IMR-90 (cell line): ENCODE data around the gene SYT11. TPM values are rescaled to one million over a fixed set of nuclear protein-coding genes. Genes with fewer than 3 reads are reported as not detected.

Experiments
- ATAC-seq: fragments of 200-7000 bp; cut with Tn5 transposase; 2 replicates; pipeline ENCODE4 v1.9.1; 2020; ENCODE audit warnings: low read depth, mild to moderate bottlenecking, moderate library complexity
- BruUV-seq: library from RNA; stranded (reverse); fragments of 400-500 nt; replicated peaks from 2 replicates; lab custom pipeline; 2021; lab: Mats Ljungman, UMichigan
- CTCF ChIA-PET: fragments of 300-600 bp; formaldehyde crosslinking; extraction: SDS; loops from one replicate; lab custom pipeline; 2021; ENCODE audit warnings: antibody characterized with exemption; lab: Yijun Ruan, JAX
- POLR2A ChIA-PET: fragments of 300-600 bp; sonication (Branson Sonifier 250); formaldehyde crosslinking; loops from one replicate; lab custom pipeline; 2022; ENCODE audit warnings: antibody characterized with exemption; ENCODE audit not compliant: unreplicated experiment; lab: Charles Lee
- DNase-seq: peaks from one replicate; pipeline ENCODE4 v3.0.0; 2013
- H2AFZ ChIP-seq: replicated peaks from 2 replicates; pipeline ENCODE3; 2013; ENCODE audit warnings: low read length, mild to moderate bottlenecking; ENCODE audit not compliant: poor library complexity
- H2AK5ac ChIP-seq: 2 replicates; pipeline ENCODE4 v1.6.1; 2013; ENCODE audit warnings: low read depth, low read length, inconsistent platforms
- H2AK9ac ChIP-seq: replicated peaks from 2 replicates; pipeline ENCODE3; 2013; ENCODE audit warnings: mild to moderate bottlenecking, low read depth, low read length, moderate library complexity; ENCODE audit not compliant: poor library complexity
- H2BK120ac ChIP-seq: 2 replicates; pipeline ENCODE4 v1.6.1; 2013; ENCODE audit warnings: low read depth, low read length, inconsistent platforms
- H2BK15ac ChIP-seq: 3 replicates; pipeline ENCODE4 v1.6.1; 2013; ENCODE audit warnings: low read depth, low read length, inconsistent platforms
- H2BK20ac ChIP-seq: 2 replicates; pipeline ENCODE4 v1.6.1; 2013; ENCODE audit warnings: low read depth, mild to moderate bottlenecking, inconsistent platforms, low read length, moderate library complexity
- H2BK5ac ChIP-seq: 2 replicates; pipeline ENCODE4 v1.6.1; 2013; ENCODE audit warnings: mild to moderate bottlenecking, low read depth, low read length, inconsistent platforms; ENCODE audit not compliant: poor library complexity, severe bottlenecking
- H3K14ac ChIP-seq: replicated peaks from 2 replicates; pipeline ENCODE4 v1.6.1; 2013; ENCODE audit warnings: low read depth, low read length, inconsistent platforms
- H3K18ac ChIP-seq: 2 replicates; pipeline ENCODE4 v1.6.1; 2013; ENCODE audit warnings: low read depth, low read length, control low read depth
- H3K23ac ChIP-seq: 2 replicates; pipeline ENCODE4 v1.6.1; 2013; ENCODE audit warnings: low read depth, low read length, inconsistent platforms
- H3K27ac ChIP-seq: 2 replicates; pipeline ENCODE4 v1.5.1; 2013; ENCODE audit warnings: mild to moderate bottlenecking, control low read depth, low read length; ENCODE audit not compliant: insufficient read depth
- H3K27me3 ChIP-seq: 2 replicates; pipeline ENCODE4 v1.6.1; 2013; ENCODE audit warnings: low read length; ENCODE audit not compliant: control insufficient read depth, insufficient read depth
- H3K36me3 ChIP-seq: 2 replicates; pipeline ENCODE4 v1.6.1; 2013; ENCODE audit warnings: low read length, mixed read lengths; ENCODE audit not compliant: control insufficient read depth, insufficient read depth
- H3K4ac ChIP-seq: 2 replicates; pipeline ENCODE4 v1.6.1; 2013; ENCODE audit warnings: low read depth, low read length, inconsistent platforms
- H3K4me1 ChIP-seq: 2 replicates; pipeline ENCODE4 v1.6.1; 2013; ENCODE audit warnings: low read length, mixed read lengths; ENCODE audit not compliant: control insufficient read depth, insufficient read depth
- H3K4me2 ChIP-seq: 2 replicates; pipeline ENCODE4 v1.6.1; 2013; ENCODE audit warnings: low read depth, mild to moderate bottlenecking, control low read depth, low read length, moderate library complexity
- H3K4me3 ChIP-seq: 2 replicates; pipeline ENCODE4 v1.5.1; 2013; ENCODE audit warnings: low read depth, mild to moderate bottlenecking, control low read depth, low read length, moderate library complexity; ENCODE audit not compliant: insufficient read depth
- H3K56ac ChIP-seq: 2 replicates; pipeline ENCODE4 v1.6.1; 2013; ENCODE audit warnings: low read length, inconsistent platforms; ENCODE audit not compliant: insufficient read depth; ENCODE audit errors: extremely low read depth
- H3K79me1 ChIP-seq, 2 experiments: 2 replicates each; pipeline ENCODE4 v1.6.1; 2013; ENCODE audit warnings: low read length in 2 of 2, inconsistent platforms in 1 of 2, low read depth in 1 of 2
- H3K9ac ChIP-seq: 2 replicates; pipeline ENCODE4 v1.6.1; 2013; ENCODE audit warnings: low read depth, low read length, control low read depth
- H3K9me1 ChIP-seq: 2 replicates; pipeline ENCODE4 v1.6.1; 2013; ENCODE audit warnings: low read length, inconsistent platforms; ENCODE audit not compliant: insufficient read depth
- H3K9me3 ChIP-seq: 2 replicates; pipeline ENCODE4 v1.6.1; 2013; ENCODE audit warnings: low read length; ENCODE audit not compliant: control insufficient read depth, insufficient read depth
- H4K20me1 ChIP-seq: 2 replicates; pipeline ENCODE4 v1.6.1; 2013; ENCODE audit warnings: low read length, inconsistent platforms; ENCODE audit not compliant: insufficient read depth
- H4K5ac ChIP-seq: 2 replicates; pipeline ENCODE4 v1.6.1; 2013; ENCODE audit warnings: mild to moderate bottlenecking, low read depth, low read length, control low read depth
- H4K8ac ChIP-seq, 2 experiments: 2 replicates each; pipeline ENCODE4 v1.6.1; 2013; ENCODE audit warnings: low read depth in 2 of 2, low read length in 2 of 2, control low read depth in 1 of 2, inconsistent platforms in 1 of 2
- H4K91ac ChIP-seq: 2 replicates; pipeline ENCODE4 v1.6.1; 2013; ENCODE audit warnings: low read depth, low read length, inconsistent platforms; ENCODE audit not compliant: insufficient read depth
- BHLHE40 ChIP-seq: fragments of 150-350 bp; IDR thresholded peaks from 2 replicates; pipeline ENCODE4 v1.6.1; 2016; ENCODE audit warnings: mild to moderate bottlenecking, low read depth, low read length
- CHD1 ChIP-seq: IDR thresholded peaks from 2 replicates; pipeline ENCODE4 v1.6.1; 2012; ENCODE audit warnings: low read depth, low read length, improper control_type of control experiment
- FOS ChIP-seq: fragments of 150-350 bp; IDR thresholded peaks from 2 replicates; pipeline ENCODE4 v1.6.1; 2016; ENCODE audit warnings: low read depth, low read length
- WGBS, 2 experiments: methylation state at CpG; one replicate each; pipeline versions ENCODE4 v1.1.5 to v1.1.7; 2013; ENCODE audit warnings: missing lambda C conversion rate in 2 of 2; ENCODE audit not compliant: insufficient read length in 1 of 2; ENCODE audit errors: extremely low coverage in 2 of 2; 5-methylcytosine and 5-hydroxymethylcytosine counted together
- dilution Hi-C: fragments of 300-500 bp; cut with HindIII; formaldehyde crosslinking; loops from one replicate; pipeline ENCODE4 v1.14.3; 2018; ENCODE audit warnings: low sequenced_read_pairs; ENCODE audit not compliant: unreplicated experiment
- in situ Hi-C: fragments of 300-500 bp; cut with MboI; formaldehyde crosslinking; loops from 3 replicates; pipeline ENCODE4 v1.14.3; 2019; ENCODE audit warnings: low sequenced_read_pairs, inconsistent platforms, mixed read lengths
- intact Hi-C: fragments of 100-400 bp; cut with micrococcal nuclease; formaldehyde crosslinking; loops from 2 replicates; pipeline ENCODE4 v1.10.0; 2022
- polyA plus RNA-seq, 3 experiments: library from polyadenylated mRNA; depleted of rRNA; stranded (reverse); fragments of >200 nt; gene quantifications; 2 replicates each; pipeline ENCODE4 v1.2.3, GENCODE V29; 2012; ENCODE audit warnings: low replicate concordance in 1 of 3
- total RNA-seq: library from RNA; depleted of rRNA; stranded (reverse); fragments of >200 nt; gene quantifications from 2 replicates; pipeline ENCODE4 v1.2.3, GENCODE V29; 2012

SYT11 gene
- total and polyA plus RNA-seq, 2 of the 4 experiments (the other 2 are of a cell fraction): 22.9 to 43.7 TPM

DNA sequence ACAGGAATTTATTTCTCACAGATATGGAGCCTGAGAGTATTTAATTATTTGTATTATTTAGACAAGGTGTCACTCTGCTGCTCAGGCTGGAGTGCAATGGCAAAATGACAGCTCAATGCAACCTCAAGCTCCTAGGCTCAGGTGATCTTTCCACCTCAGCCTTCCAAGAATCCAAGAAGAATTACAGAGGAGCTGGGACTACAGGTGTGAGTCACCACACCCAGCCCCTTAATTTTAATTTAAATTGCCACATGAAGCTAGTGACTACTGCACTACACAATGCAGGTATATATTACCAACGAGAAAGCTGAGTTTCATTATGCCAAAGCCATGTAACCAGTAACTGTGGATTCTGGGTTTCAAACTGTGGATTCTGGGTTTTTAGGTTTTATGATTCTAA, 72.7 kb downstream of the SYT11 start (continued):
- TF ChIP-seq BHLHE40 (no peak), CHD1 (no peak)

DNA sequence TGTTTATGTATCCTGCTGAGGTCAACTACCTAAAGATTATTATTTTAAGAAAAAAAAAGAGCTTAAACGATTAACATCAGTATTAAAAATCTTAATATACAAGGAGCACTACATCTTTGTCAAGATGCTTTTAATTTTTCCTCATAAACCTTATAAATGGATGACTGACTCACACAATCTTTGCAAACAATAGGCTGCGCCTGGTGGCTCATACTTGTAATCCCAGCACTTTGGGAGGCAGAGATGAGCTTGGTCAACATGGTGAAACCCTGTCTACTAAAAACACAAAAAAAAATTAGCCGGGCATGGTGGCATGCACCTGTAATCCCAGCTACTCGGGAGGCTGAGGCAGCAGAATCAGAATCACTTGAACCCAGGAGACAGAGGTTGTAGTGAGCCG, 73.1 kb downstream of the SYT11 start:
- 0 out of 2 replicates have a peak, but pooled peaks cover 2% of the 10 kb centered on the region for H3K9me1 ChIP-seq
- H3K27me3 ChIP-seq: no peaks in the 10 kb centered on the region
- no peak overlapping the region for H2BK120ac ChIP-seq
- ChIA-PET CTCF (interaction anchor here (1.4 kb wide), 1 partner anchor 15 kb away, joined by 4 read pairs; no protein-coding TSS in a partner anchor), POLR2A (interaction anchor here (0.7 kb wide), 1 partner anchor 9 kb away, joined by 3 read pairs; no protein-coding TSS in a partner anchor)
- H3K9me3 ChIP-seq: no peaks in the 10 kb centered on the region
- peaks cover 38% of the 10 kb centered on the region for H4K20me1 ChIP-seq
- DNase-seq (no peak), ATAC-seq (no peak)
- H4K8ac ChIP-seq: no peak overlapping the region
- dilution Hi-C loops (no loop called here), in situ Hi-C loops (no loop called here), intact Hi-C loops (no loop called here)
- no peak overlapping the region for H2BK20ac ChIP-seq
- no peak overlapping the region for H4K91ac ChIP-seq
- H3K4me3 ChIP-seq: no peak overlapping the region
- H3K36me3 ChIP-seq: peaks cover 40% of the 10 kb centered on the region
- H3K4me1 ChIP-seq: peaks cover 7% of the 10 kb centered on the region; the same call in 1 of the 2 replicates
- H3K9ac ChIP-seq: no peak overlapping the region
- TF ChIP-seq FOS: no peak
- no TSS peak for BruUV-seq
- no peak overlapping the region for H2AK9ac ChIP-seq
- no peak overlapping the region for H2BK5ac ChIP-seq
- no peak overlapping the region for H3K56ac ChIP-seq
- H3K14ac ChIP-seq: no peak overlapping the region
- no peak overlapping the region for H3K4ac ChIP-seq
- H4K5ac ChIP-seq: no peak overlapping the region
- peak overlapping the region; percentile 46; the same call in 1 of the 2 replicates for H3K4me2 ChIP-seq
- WGBS, 2 experiments: no CpG with 5 or more reads among the region's 5 CpGs
- no peak overlapping the region for H2AFZ ChIP-seq
- H3K18ac ChIP-seq: no peak overlapping the region
- peaks cover 3 to 44% of the 10 kb centered on the region in 2 experiments; a peak in 3 of 4 replicates for H3K79me1 ChIP-seq
- H3K27ac ChIP-seq: no peak overlapping the region
- no peak overlapping the region for H2BK15ac ChIP-seq
- no peak overlapping the region for H2AK5ac ChIP-seq
- H3K23ac ChIP-seq: no peak overlapping the region
